ENCODE data around the gene STAB2.

The STAB2 gene

GRCh38 chr12:103798586-103798985 lies 211.5 kb downstream of the STAB2 start:
- no peaks in the 10 kb centered on the region for H3K4me1 ChIP-seq (ENCODE audit: control insufficient read depth, insufficient read depth, low read length)
- no peak overlapping the region for H3K9ac ChIP-seq (ENCODE audit: low read depth, low read length)
- H3K27me3 ChIP-seq (ENCODE audit: control insufficient read depth, insufficient read depth, low read length): no peaks in the 10 kb centered on the region
- no peak overlapping the region for H3K4me3 ChIP-seq (ENCODE audit: low read depth, low read length)
- peaks cover 47% of the 10 kb centered on the region for H3K36me3 ChIP-seq (ENCODE audit: control insufficient read depth, insufficient read depth, low read length)
- no peaks in the 10 kb centered on the region for H3K9me3 ChIP-seq (ENCODE audit: control insufficient read depth, insufficient read depth, low read length)
- no peak overlapping the region for H3K27ac ChIP-seq (ENCODE audit: low read depth, low read length)

DNA sequence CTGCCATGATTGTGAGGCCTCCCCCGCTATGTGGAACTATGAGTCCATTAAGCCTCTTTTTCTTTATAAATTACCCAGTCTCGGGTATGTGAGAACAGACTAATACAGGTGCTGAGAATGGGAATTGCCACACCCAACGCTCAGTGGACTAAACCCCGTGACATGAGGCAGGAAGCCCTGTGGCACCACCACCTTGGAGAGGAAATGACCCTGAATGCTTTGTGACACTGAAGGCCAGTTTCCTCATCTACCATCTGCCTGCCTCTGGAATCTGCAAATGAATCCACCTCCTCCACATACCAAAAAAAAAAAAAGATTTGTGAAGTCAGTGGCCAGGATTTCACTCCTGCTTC lies 212.4 kb downstream of the STAB2 start:
- H3K9ac ChIP-seq (ENCODE audit: low read depth, low read length): no peak overlapping the region
- no peak overlapping the region for H3K4me3 ChIP-seq (ENCODE audit: low read depth, low read length)
- H3K27ac ChIP-seq (ENCODE audit: low read depth, low read length): no peak overlapping the region
- H3K9me3 ChIP-seq (ENCODE audit: control insufficient read depth, insufficient read depth, low read length): no peaks in the 10 kb centered on the region
- H3K36me3 ChIP-seq (ENCODE audit: control insufficient read depth, insufficient read depth, low read length): peaks cover 44% of the 10 kb centered on the region
- H3K27me3 ChIP-seq (ENCODE audit: control insufficient read depth, insufficient read depth, low read length): no peaks in the 10 kb centered on the region
- no peaks in the 10 kb centered on the region for H3K4me1 ChIP-seq (ENCODE audit: control insufficient read depth, insufficient read depth, low read length)

DNA sequence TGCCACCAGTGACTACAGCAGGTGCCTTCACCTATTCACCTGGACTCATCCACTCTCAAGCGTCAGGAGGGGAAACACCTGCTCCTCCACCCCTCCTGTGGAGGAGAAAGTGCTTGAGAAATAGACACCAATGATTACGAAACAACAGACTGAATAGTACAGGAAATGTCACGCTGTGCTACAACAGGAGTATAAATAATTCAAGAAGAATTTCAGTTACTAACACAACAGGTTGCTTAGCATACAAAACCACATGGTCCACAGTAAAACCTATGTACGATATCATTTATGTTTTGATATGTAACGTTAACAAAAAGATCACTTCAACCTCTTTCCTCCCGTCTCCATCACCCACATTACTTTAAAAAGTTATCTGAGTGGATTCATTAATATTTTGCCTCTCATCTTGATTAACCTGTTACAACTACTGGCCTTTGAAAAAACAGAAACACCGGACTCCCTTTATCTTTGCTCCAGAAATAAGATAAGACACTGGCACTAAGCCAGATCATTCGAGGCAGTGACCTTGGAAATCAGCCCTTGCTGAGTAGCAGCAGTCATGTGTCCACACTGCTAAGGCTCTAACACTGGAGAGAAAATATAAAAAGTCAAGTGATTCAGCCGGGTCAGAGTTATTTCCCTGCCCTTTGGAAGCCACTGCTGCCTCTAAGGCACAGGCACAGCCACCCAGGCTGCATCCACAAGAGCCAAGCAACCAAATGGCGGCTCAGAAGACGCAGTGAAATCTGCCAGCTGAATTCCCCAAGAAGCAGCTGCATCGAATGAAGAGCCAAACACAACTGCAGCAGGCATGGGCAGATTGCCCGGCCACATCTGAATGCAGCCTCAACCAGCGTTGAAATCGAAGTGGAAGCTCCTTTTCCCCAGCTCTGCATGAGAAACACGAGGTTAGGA lies 213.0 kb downstream of the STAB2 start:
- Histone ChIP-seq H3K27ac (ENCODE audit: low read depth, low read length) (no peak overlapping the region), H3K4me1 (ENCODE audit: control insufficient read depth, insufficient read depth, low read length) (0 out of 2 replicates have a peak, but pooled peaks cover 3% of the 10 kb centered on the region), H3K36me3 (ENCODE audit: control insufficient read depth, insufficient read depth, low read length) (peaks cover 39% of the 10 kb centered on the region), H3K9ac (ENCODE audit: low read depth, low read length) (no peak overlapping the region), H3K27me3 (ENCODE audit: control insufficient read depth, insufficient read depth, low read length) (no peaks in the 10 kb centered on the region), H3K9me3 (ENCODE audit: control insufficient read depth, insufficient read depth, low read length) (no peaks in the 10 kb centered on the region), H3K4me3 (ENCODE audit: low read depth, low read length) (no peak overlapping the region)

DNA sequence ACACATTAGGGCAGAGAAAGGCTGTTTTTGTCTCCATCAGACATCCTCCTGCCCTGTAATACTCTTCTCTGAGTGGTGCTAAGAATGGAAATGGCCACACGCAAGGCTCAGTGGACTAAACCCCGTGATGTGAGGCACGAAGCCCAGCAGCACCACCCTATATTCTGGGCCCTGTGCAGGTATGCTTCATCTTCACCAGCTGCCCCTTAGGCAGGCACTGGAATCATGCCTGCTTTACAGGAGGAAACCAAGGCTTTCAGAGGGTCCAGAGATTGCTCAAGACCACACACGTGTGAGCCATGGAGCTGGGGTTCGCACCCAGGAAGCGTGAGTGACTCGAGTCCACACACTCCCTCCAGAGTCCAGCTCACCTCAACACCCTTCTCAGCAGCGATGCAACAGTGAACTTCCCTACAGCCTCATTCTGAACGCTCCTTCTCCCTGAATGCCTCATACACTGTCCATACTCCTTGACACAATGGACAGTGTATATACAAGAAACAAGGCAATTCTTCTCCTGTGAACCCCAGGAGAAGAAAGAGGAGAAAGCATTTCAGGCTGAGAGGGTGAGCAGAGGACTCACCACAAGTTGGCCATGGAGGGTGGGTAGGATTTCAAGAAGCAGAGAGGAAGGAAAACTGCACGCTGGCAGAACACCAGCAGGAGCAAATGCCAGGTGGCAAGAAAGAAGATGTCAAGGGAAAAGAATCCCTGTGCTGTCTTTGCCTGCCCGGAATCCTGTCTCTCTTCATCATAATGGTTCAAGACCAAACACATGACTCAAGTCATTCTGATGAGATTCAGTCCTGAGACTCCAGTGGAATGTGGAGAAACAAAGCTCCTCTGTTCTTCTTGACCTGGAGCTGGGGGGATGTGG lies 214.9 kb downstream of the STAB2 start:
- Histone ChIP-seq H3K36me3 (ENCODE audit: control insufficient read depth, insufficient read depth, low read length) (peaks cover 33% of the 10 kb centered on the region), H3K4me3 (ENCODE audit: low read depth, low read length) (no peak overlapping the region), H3K9ac (ENCODE audit: low read depth, low read length) (no peak overlapping the region), H3K27me3 (ENCODE audit: control insufficient read depth, insufficient read depth, low read length) (no peaks in the 10 kb centered on the region), H3K27ac (ENCODE audit: low read depth, low read length) (no peak overlapping the region), H3K4me1 (ENCODE audit: control insufficient read depth, insufficient read depth, low read length) (0 out of 2 replicates have a peak, but pooled peaks cover 4% of the 10 kb centered on the region), H3K9me3 (ENCODE audit: control insufficient read depth, insufficient read depth, low read length) (no peaks in the 10 kb centered on the region)

DNA sequence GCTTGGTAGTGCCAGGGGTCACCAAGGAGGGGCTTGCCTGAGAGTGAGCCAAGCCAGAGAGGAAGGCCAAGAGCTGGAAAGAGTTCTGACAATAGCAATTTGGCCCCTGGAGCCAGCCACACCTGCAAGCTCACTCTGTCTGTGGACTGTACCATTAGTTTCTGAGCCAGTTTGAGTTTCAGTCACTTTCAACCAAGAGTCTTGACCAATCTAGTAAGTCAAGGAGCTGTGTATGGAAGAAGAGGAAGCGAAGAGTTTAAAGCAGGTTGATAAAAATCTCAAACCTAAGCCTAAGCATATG lies 215.5 kb downstream of the STAB2 start:
- Histone ChIP-seq H3K9ac (ENCODE audit: low read depth, low read length) (no peak overlapping the region), H3K9me3 (ENCODE audit: control insufficient read depth, insufficient read depth, low read length) (no peaks in the 10 kb centered on the region), H3K4me3 (ENCODE audit: low read depth, low read length) (no peak overlapping the region), H3K36me3 (ENCODE audit: control insufficient read depth, insufficient read depth, low read length) (peaks cover 31% of the 10 kb centered on the region), H3K27me3 (ENCODE audit: control insufficient read depth, insufficient read depth, low read length) (no peaks in the 10 kb centered on the region), H3K4me1 (ENCODE audit: control insufficient read depth, insufficient read depth, low read length) (0 out of 2 replicates have a peak, but pooled peaks cover 4% of the 10 kb centered on the region), H3K27ac (ENCODE audit: low read depth, low read length) (no peak overlapping the region)

- H3K27ac ChIP-seq (ENCODE audit: low read depth, low read length): no peak overlapping the region
- peaks cover 20% of the 10 kb centered on the region for H3K36me3 ChIP-seq (ENCODE audit: control insufficient read depth, insufficient read depth, low read length)
- H3K4me1 ChIP-seq (ENCODE audit: control insufficient read depth, insufficient read depth, low read length): 0 out of 2 replicates have a peak, but pooled peaks cover 4% of the 10 kb centered on the region
- no peaks in the 10 kb centered on the region for H3K9me3 ChIP-seq (ENCODE audit: control insufficient read depth, insufficient read depth, low read length)
- no peaks in the 10 kb centered on the region for H3K27me3 ChIP-seq (ENCODE audit: control insufficient read depth, insufficient read depth, low read length)
- no peak overlapping the region for H3K4me3 ChIP-seq (ENCODE audit: low read depth, low read length)
- no peak overlapping the region for H3K9ac ChIP-seq (ENCODE audit: low read depth, low read length)
These were observed 216.8 kb downstream of the STAB2 start for GRCh38 chr12:103803847-103804246.

DNA sequence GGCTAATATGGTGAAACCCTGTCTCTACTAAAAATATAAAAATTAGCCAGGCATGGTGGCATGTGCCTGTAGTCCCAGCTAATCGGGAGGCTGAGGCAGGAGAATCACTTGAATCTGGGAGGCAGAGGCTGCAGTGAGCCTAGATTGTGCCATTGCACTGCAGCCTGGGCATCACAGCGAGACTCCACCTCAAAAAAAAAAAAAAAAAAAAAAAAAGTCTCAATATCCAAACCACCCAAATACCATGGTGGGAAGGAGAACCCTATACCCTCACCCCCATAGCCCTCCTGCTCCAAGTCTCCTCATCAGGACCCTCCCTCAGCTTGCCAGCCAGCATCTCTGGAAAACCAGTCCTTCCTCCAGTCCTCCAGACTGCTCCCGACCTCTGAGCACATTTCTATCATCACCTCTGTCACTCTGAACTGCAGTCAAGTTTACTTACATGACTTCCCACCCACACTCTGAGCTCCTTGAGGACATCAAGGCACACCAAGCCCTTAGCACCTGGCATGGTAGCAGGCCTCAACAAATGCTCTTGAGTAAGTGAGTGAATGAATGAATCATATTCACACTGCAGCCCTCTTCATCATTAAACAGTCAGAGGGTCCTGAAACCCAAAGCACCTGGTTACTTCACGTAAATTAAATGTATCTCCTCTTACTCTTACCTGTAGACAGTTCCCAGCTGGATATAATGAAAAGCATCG lies 218.7 kb downstream of the STAB2 start:
- no peak overlapping the region for H3K4me3 ChIP-seq (ENCODE audit: low read depth, low read length)

DNA sequence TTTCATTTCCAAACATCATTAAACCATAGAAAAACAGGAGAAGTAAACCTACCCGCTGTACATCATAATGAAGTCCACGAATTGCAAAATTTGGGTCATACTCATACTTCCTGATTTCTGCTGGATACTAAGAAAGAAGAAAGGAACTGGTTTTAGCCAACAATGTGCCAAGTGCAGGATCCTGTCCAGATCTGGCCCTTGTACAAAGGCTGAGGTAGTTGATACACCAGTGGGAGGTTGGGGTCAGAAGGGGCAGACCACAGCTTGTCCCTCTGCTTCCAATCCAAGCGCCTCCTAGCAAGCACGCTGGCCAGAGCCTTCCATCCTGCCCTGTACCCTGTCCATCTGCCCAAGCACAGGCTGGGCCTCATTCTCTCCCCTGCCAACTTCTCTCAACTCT lies 219.7 kb downstream of the STAB2 start:
- Histone ChIP-seq H3K27me3 (ENCODE audit: control insufficient read depth, insufficient read depth, low read length) (no peaks in the 10 kb centered on the region), H3K36me3 (ENCODE audit: control insufficient read depth, insufficient read depth, low read length) (peaks cover 12% of the 10 kb centered on the region), H3K9ac (ENCODE audit: low read depth, low read length) (no peak overlapping the region), H3K4me3 (ENCODE audit: low read depth, low read length) (no peak overlapping the region), H3K4me1 (ENCODE audit: control insufficient read depth, insufficient read depth, low read length) (0 out of 2 replicates have a peak, but pooled peaks cover 4% of the 10 kb centered on the region), H3K27ac (ENCODE audit: low read depth, low read length) (no peak overlapping the region), H3K9me3 (ENCODE audit: control insufficient read depth, insufficient read depth, low read length) (no peaks in the 10 kb centered on the region)

More for the DNA sequence above, 218.7 kb downstream of the STAB2 start:
- H3K27ac ChIP-seq (ENCODE audit: low read depth, low read length): no peak overlapping the region
- 0 out of 2 replicates have a peak, but pooled peaks cover 4% of the 10 kb centered on the region for H3K4me1 ChIP-seq (ENCODE audit: control insufficient read depth, insufficient read depth, low read length)
- H3K27me3 ChIP-seq (ENCODE audit: control insufficient read depth, insufficient read depth, low read length): no peaks in the 10 kb centered on the region
- no peak overlapping the region for H3K9ac ChIP-seq (ENCODE audit: low read depth, low read length)
- H3K36me3 ChIP-seq (ENCODE audit: control insufficient read depth, insufficient read depth, low read length): peaks cover 11% of the 10 kb centered on the region
- no peaks in the 10 kb centered on the region for H3K9me3 ChIP-seq (ENCODE audit: control insufficient read depth, insufficient read depth, low read length)

DNA sequence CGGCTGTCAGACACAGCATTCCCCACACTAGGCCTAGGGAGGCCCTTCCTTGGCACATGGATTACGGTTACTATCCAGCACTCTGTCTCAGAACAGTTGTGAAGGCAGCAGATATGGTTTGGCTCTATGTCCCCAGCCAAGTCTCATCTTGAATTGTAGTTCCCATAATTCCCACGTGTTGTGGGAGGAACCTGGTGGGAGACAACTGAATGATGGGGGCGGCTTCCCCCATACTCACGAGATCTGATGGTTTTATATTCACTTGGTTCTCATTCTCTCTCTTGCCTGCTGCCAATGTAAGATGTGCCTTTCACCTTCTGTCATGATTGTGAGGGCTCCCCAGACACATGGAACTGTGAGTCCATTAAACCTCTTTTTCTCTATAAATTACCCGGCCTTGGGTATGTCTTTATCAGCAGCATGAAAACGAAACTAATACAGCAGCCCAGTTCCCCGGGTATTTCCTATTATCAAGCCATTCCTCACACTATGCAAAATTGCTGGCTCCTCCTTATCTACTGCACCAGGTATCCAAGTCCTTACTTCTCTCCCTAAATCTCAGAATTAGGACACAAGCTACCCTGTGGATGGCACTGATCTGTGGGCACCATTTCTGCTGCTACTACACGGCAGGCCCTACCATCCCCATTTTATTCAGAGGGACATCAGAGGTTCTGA lies 220.6 kb downstream of the STAB2 start:
- Histone ChIP-seq H3K4me1 (ENCODE audit: control insufficient read depth, insufficient read depth, low read length) (0 out of 2 replicates have a peak, but pooled peaks cover 4% of the 10 kb centered on the region), H3K27me3 (ENCODE audit: control insufficient read depth, insufficient read depth, low read length) (no peaks in the 10 kb centered on the region), H3K9me3 (ENCODE audit: control insufficient read depth, insufficient read depth, low read length) (no peaks in the 10 kb centered on the region), H3K36me3 (ENCODE audit: control insufficient read depth, insufficient read depth, low read length) (peaks cover 17% of the 10 kb centered on the region), H3K27ac (ENCODE audit: low read depth, low read length) (no peak overlapping the region), H3K9ac (ENCODE audit: low read depth, low read length) (no peak overlapping the region), H3K4me3 (ENCODE audit: low read depth, low read length) (no peak overlapping the region)

DNA sequence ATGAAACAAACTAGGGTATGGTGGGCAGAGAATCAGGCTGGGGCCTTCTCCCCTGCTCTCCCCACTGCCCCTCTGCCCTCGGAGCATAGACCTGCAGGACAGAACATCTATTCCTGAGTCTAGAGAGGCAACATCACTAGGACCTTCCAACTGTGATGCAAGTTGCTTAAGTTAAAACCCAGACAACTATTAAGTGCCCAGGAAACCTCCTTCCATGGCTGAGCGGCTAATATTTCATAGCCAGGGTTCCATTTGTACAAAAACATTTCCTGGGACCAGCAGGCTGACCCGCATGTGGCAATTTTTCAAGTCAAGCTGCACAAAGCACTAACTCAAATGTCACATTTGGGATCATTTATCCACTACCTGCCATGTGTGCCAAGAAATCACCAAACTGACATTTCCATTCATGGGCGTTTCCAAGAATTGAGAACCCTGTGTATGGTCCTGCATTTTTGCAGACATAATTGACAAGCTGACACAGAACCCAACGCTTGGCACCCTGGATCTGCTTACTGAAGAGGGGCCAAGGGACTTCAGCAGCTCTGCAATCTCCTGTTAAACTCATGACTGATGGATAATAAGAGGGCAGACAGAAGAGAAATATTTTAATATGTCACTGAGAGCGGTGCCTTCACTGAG lies 221.3 kb downstream of the STAB2 start:
- Histone ChIP-seq H3K36me3 (ENCODE audit: control insufficient read depth, insufficient read depth, low read length) (peaks cover 23% of the 10 kb centered on the region), H3K9ac (ENCODE audit: low read depth, low read length) (no peak overlapping the region), H3K27ac (ENCODE audit: low read depth, low read length) (no peak overlapping the region), H3K9me3 (ENCODE audit: control insufficient read depth, insufficient read depth, low read length) (no peaks in the 10 kb centered on the region), H3K27me3 (ENCODE audit: control insufficient read depth, insufficient read depth, low read length) (no peaks in the 10 kb centered on the region), H3K4me1 (ENCODE audit: control insufficient read depth, insufficient read depth, low read length) (0 out of 2 replicates have a peak, but pooled peaks cover 4% of the 10 kb centered on the region), H3K4me3 (ENCODE audit: low read depth, low read length) (no peak overlapping the region)

Data from HUES48 (cell line).